MG63 (cell line): ENCODE measurements around the gene TFF1. TPM values are rescaled to one million over a fixed set of nuclear protein-coding genes. Genes with fewer than 3 reads are reported as not detected.

Source experiments
- DNase-seq: peaks from one replicate; pipeline ENCODE4 v3.0.0-alpha.2; 2020
- H3K27me3 ChIP-seq: fragments of 250-450 bp; sonication (Bioruptor Pico); 2 replicates; pipeline ENCODE4 v1.5.1; 2020; ENCODE audit warnings: mild to moderate bottlenecking, moderate library complexity
- H3K36me3 ChIP-seq: fragments of 250-450 bp; sonication (Bioruptor Pico); 2 replicates; pipeline ENCODE4 v1.5.1; 2020; ENCODE audit warnings: mild to moderate bottlenecking, moderate library complexity
- H3K4me3 ChIP-seq: fragments of 250-450 bp; sonication (Bioruptor Pico); 2 replicates; pipeline ENCODE4 v1.5.1; 2020; ENCODE audit warnings: mild to moderate bottlenecking, moderate library complexity
- H3K9me3 ChIP-seq: fragments of 250-450 bp; sonication (Bioruptor Pico); 2 replicates; pipeline ENCODE4 v1.5.1; 2020; ENCODE audit warnings: mild to moderate bottlenecking, moderate library complexity
- total RNA-seq: library from RNA; depleted of rRNA; stranded (reverse); fragments of >200 nt; shearing (Covaris generic); gene quantifications from 2 replicates; pipeline ENCODE4 v1.2.3, GENCODE V29; 2014; ENCODE audit warnings: low replicate concordance

Gene TFF1
- total RNA-seq, 1 experiment from 2014 or later: not detected

- DNase-seq: no peak
- no peaks in the 10 kb centered on the region for H3K27me3 ChIP-seq
These were observed 22.6 kb upstream of the TFF1 start for GRCh38 chr21:42388740-42389448.

GRCh38 chr21:42387843-42388340, 21.6 kb upstream of the TFF1 start:
- H3K36me3 ChIP-seq: no peaks in the 10 kb centered on the region
- no peaks in the 10 kb centered on the region for H3K9me3 ChIP-seq
- no peak for DNase-seq
- H3K27me3 ChIP-seq: no peaks in the 10 kb centered on the region
- H3K4me3 ChIP-seq: no peak overlapping the region

More at GRCh38 chr21:42388740-42389448, 22.6 kb upstream of the TFF1 start:
- Histone ChIP-seq H3K36me3 (no peaks in the 10 kb centered on the region), H3K9me3 (no peaks in the 10 kb centered on the region), H3K4me3 (no peak overlapping the region)

GRCh38 chr21:42387164-42387563, 20.8 kb upstream of the TFF1 start:
- H3K27me3 ChIP-seq: no peaks in the 10 kb centered on the region
- H3K4me3 ChIP-seq: no peak overlapping the region
- DNase-seq: no peak
- no peaks in the 10 kb centered on the region for H3K36me3 ChIP-seq
- H3K9me3 ChIP-seq: no peaks in the 10 kb centered on the region

GRCh38 chr21:42386034-42386591, 19.8 kb upstream of the TFF1 start:
- no peak for DNase-seq
- no peak overlapping the region for H3K4me3 ChIP-seq
- no peaks in the 10 kb centered on the region for H3K36me3 ChIP-seq
- no peaks in the 10 kb centered on the region for H3K27me3 ChIP-seq
- no peaks in the 10 kb centered on the region for H3K9me3 ChIP-seq

- DNase-seq: no peak
- Histone ChIP-seq H3K9me3 (no peaks in the 10 kb centered on the region), H3K27me3 (peaks cover 2% of the 10 kb centered on the region; the same call in 1 of the 2 replicates), H3K4me3 (no peak overlapping the region), H3K36me3 (no peaks in the 10 kb centered on the region)
These were observed 19.3 kb upstream of the TFF1 start for GRCh38 chr21:42385619-42386018.

- H3K9me3 ChIP-seq: no peaks in the 10 kb centered on the region
- no peaks in the 10 kb centered on the region for H3K36me3 ChIP-seq
- peaks cover 6% of the 10 kb centered on the region; the same call in 1 of the 2 replicates for H3K27me3 ChIP-seq
- no peak overlapping the region for H3K4me3 ChIP-seq
- DNase-seq: no peak
These were observed 18.7 kb upstream of the TFF1 start for GRCh38 chr21:42384989-42385388.

GRCh38 chr21:42384156-42384945, 18.0 kb upstream of the TFF1 start:
- Histone ChIP-seq H3K4me3 (no peak overlapping the region), H3K36me3 (no peaks in the 10 kb centered on the region), H3K27me3 (peaks cover 7% of the 10 kb centered on the region; the same call in 1 of the 2 replicates), H3K9me3 (no peaks in the 10 kb centered on the region)
- no peak for DNase-seq

GRCh38 chr21:42383331-42383730, 17.0 kb upstream of the TFF1 start:
- Histone ChIP-seq H3K4me3 (no peak overlapping the region), H3K36me3 (no peaks in the 10 kb centered on the region), H3K27me3 (peaks cover 7% of the 10 kb centered on the region; the same call in 1 of the 2 replicates), H3K9me3 (no peaks in the 10 kb centered on the region)
- DNase-seq: no peak

GRCh38 chr21:42382915-42383314, 16.6 kb upstream of the TFF1 start:
- Histone ChIP-seq H3K27me3 (peaks cover 7% of the 10 kb centered on the region; the same call in 1 of the 2 replicates), H3K36me3 (no peaks in the 10 kb centered on the region), H3K9me3 (no peaks in the 10 kb centered on the region), H3K4me3 (no peak overlapping the region)
- no peak for DNase-seq

GRCh38 chr21:42381347-42381984, 15.1 kb upstream of the TFF1 start:
- Histone ChIP-seq H3K4me3 (no peak overlapping the region), H3K27me3 (peaks cover 7% of the 10 kb centered on the region; the same call in 1 of the 2 replicates), H3K9me3 (no peaks in the 10 kb centered on the region), H3K36me3 (no peaks in the 10 kb centered on the region)
- DNase-seq: no peak

- peaks cover 7% of the 10 kb centered on the region; the same call in 1 of the 2 replicates for H3K27me3 ChIP-seq
- H3K36me3 ChIP-seq: no peaks in the 10 kb centered on the region
- DNase-seq: no peak
- no peak overlapping the region for H3K4me3 ChIP-seq
- H3K9me3 ChIP-seq: no peaks in the 10 kb centered on the region
These were observed 13.3 kb upstream of the TFF1 start for GRCh38 chr21:42379426-42380215.

- DNase-seq: no peak
- Histone ChIP-seq H3K36me3 (no peaks in the 10 kb centered on the region), H3K9me3 (no peaks in the 10 kb centered on the region), H3K4me3 (no peak overlapping the region), H3K27me3 (peaks cover 7% of the 10 kb centered on the region; the same call in 1 of the 2 replicates)
These were observed 12.1 kb upstream of the TFF1 start for GRCh38 chr21:42378418-42378817.

GRCh38 chr21:42377951-42378340, 11.6 kb upstream of the TFF1 start:
- Histone ChIP-seq H3K4me3 (no peak overlapping the region), H3K9me3 (no peaks in the 10 kb centered on the region), H3K27me3 (peaks cover 7% of the 10 kb centered on the region; the same call in 1 of the 2 replicates), H3K36me3 (no peaks in the 10 kb centered on the region)
- no peak for DNase-seq

GRCh38 chr21:42377211-42377950, 11.0 kb upstream of the TFF1 start:
- Histone ChIP-seq H3K9me3 (no peaks in the 10 kb centered on the region), H3K4me3 (no peak overlapping the region), H3K36me3 (no peaks in the 10 kb centered on the region), H3K27me3 (peaks cover 7% of the 10 kb centered on the region; the same call in 1 of the 2 replicates)
- DNase-seq: no peak

GRCh38 chr21:42376338-42376982, 10.1 kb upstream of the TFF1 start:
- H3K9me3 ChIP-seq: no peaks in the 10 kb centered on the region
- H3K27me3 ChIP-seq: peaks cover 7% of the 10 kb centered on the region; the same call in 1 of the 2 replicates
- no peak overlapping the region for H3K4me3 ChIP-seq
- no peak for DNase-seq
- H3K36me3 ChIP-seq: no peaks in the 10 kb centered on the region
